GM13977 (cell line): ENCODE data around the gene MGRN1.

ENCODE experiments used
- DNase-seq: peaks from one replicate; pipeline ENCODE4 v3.0.0; 2012; ENCODE audit warnings: low spot score
- in situ Hi-C: fragments of 300-500 bp; cut with MboI; formaldehyde crosslinking; loops from one replicate; pipeline ENCODE4 v1.12.0; 2022; ENCODE audit warnings: low sequenced_read_pairs, low pct_unique_long_range_greater_than_20kb, mixed read lengths, inconsistent platforms; ENCODE audit not compliant: unreplicated experiment
- TF ChIP-seq, protein P1 (sequence below): IDR thresholded peaks from 2 replicates; pipeline ENCODE4 v1.5.1; 2012; ENCODE audit warnings: mild to moderate bottlenecking, control low read depth; ENCODE audit not compliant: insufficient read depth; ENCODE audit errors: extremely low read depth, missing control alignments

Gene MGRN1

DNA sequence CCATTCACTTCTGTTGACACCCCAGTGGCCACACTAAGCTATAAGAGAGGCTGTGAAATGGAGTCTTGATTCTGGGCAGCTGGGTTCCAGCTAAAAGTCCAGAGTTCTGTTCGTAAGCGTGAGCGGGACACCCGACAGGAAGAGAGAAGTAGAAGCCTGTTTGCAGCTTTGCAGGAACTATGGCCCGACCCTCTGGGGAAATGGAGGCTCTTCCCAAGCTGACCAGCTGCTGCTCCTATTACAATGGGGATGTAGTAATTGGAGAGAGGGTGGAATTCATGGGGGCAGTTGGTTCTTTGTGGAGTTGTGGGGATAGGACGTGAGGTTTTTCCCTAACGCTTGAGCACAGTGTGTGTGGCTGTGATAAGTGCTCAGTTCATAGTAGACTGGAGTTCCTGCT lies 38.3 kb upstream of the MGRN1 start:
- TF ChIP-seq, protein P1, sequence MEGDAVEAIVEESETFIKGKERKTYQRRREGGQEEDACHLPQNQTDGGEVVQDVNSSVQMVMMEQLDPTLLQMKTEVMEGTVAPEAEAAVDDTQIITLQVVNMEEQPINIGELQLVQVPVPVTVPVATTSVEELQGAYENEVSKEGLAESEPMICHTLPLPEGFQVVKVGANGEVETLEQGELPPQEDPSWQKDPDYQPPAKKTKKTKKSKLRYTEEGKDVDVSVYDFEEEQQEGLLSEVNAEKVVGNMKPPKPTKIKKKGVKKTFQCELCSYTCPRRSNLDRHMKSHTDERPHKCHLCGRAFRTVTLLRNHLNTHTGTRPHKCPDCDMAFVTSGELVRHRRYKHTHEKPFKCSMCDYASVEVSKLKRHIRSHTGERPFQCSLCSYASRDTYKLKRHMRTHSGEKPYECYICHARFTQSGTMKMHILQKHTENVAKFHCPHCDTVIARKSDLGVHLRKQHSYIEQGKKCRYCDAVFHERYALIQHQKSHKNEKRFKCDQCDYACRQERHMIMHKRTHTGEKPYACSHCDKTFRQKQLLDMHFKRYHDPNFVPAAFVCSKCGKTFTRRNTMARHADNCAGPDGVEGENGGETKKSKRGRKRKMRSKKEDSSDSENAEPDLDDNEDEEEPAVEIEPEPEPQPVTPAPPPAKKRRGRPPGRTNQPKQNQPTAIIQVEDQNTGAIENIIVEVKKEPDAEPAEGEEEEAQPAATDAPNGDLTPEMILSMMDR = no peak
- no peak for DNase-seq
- in situ Hi-C loops = no loop called here

DNA sequence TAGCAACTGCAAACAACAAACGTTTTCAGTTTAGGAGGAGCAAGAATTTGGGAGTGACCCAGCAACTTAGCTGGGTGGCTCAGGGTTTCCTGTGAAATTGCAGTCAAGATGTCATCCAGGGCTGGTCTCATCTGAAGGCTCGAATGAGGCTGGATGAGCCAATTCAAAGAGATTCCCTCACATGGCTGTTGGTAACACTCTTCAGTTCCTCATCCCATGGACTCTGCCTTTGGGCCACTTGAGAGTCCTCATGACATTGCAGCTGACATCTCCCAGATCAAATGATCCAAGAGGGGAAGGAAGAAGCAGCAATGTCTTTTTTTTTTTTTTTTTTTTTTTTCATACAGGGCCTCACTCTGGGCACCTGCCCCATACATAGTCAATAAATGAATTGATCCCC lies 36.2 kb upstream of the MGRN1 start:
- in situ Hi-C loops = no loop called here
- no peak for DNase-seq
- TF ChIP-seq, protein P1 = no peak

DNA sequence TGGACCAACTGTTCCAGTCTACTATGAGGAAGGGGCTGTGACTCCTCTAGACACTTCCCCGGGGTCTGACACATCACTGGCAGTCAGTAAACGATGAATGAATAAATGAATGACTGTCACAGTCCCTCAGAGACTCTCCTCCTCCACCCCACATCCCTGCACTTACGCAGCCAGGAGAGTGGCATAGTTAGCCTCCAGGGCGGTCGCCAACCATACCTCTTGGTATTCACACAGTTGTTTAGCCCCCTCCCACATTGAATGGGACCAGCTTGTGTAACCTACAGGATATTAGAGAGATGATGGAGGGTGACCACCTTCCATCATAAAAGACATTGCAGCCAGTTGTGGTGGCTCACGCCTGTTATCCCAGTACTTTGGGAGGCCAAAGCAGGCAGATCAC lies 35.7 kb upstream of the MGRN1 start:
- in situ Hi-C loops = no loop called here
- TF ChIP-seq, protein P1 = no peak
- no peak for DNase-seq

DNA sequence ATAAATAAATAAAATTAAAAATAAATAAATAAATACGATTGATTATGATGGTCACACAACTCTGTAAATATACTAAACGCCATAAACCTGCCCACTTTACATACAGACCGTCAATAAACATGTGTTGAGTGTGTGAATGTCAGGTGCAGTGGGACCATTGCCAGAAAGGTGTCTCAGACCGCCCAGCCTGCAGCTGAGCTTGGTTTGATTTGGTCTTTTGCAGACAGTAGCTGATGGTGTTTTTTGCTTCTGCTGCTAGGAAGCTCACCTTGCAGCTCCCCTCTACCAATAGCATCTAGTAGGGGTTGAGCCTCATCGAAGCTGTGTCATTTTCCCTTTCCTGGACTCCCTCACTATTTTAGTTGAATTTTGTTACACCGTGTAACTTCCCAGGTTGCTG lies 33.4 kb upstream of the MGRN1 start:
- no peak for DNase-seq
- in situ Hi-C loops = no loop called here
- TF ChIP-seq, protein P1 = no peak

DNA sequence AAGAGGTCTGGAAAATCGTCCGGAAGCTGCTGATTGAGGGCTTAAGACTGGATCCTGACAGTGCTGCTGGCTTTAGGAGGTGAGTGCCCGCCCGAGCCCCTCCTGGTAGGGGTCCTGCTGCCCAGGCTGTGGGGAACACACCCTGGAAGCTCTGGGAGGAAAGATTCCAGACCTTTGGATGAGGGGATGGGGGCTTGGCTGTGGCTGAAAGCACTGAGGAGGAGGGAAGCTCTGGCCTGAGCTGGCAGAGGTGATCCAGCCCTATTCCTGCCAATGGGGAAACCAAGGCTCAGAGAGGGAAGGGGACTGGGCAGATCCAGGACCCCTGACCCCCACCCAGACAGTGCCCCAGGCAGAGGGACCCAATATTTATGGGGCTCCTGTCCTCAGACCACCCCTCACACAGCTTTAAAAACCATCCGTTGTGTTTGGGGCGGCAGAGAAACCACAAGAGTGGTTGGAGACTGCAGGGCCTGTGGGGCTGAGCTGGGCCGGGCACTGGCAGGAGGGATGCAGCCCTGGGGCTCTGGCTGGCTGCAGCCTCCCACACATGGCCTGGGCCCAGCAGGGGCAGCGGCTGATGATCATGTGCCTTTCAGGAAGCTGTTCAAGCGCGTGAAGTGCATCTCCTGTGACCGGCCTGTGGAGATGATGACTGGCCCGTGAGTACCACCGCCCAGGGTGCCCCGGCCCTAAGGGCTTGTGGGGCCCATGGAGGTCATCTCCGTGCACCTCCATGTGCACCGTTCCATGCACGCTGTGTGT lies 32.7 kb upstream of the MGRN1 start:
- in situ Hi-C loops = no loop called here

DNA sequence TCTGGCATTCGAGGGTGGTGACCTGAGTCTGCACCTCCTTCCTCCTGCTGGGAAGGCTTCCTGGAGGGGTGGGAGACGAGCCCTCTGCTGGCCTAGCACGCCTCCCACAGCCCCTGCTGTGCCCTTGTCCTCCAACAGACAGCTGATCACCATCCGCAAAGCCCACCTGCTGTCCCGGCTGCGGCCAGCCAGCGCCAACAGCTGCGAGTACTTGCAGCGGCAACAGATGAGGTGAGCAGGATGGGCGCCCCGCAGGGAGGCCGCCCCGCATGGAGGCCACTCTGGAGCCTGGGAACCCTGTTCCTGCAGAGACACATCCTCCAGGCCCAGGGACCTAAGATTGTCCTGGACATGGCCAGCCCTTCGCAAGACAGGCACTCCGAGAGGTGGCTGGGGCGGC lies 31.5 kb upstream of the MGRN1 start:
- DNase-seq = no peak
- TF ChIP-seq, protein P1 = no peak
- in situ Hi-C loops = no loop called here

More for the DNA sequence above, 32.7 kb upstream of the MGRN1 start:
- TF ChIP-seq, protein P1 = no peak
- no peak for DNase-seq
